PFSK-1 (cell line): ENCODE measurements around the gene PXYLP1.

Source experiments
- FOXP2 ChIP-seq: optimal IDR thresholded peaks from 2 replicates; pipeline ENCODE3; 2011; ENCODE audit warnings: borderline replicate concordance, control low read depth, inconsistent platforms; ENCODE audit not compliant: insufficient read depth; ENCODE audit errors: extremely low read length, extremely low read depth
- POLR2AphosphoS5 ChIP-seq: IDR thresholded peaks from 2 replicates; pipeline ENCODE4 v1.6.1; 2012; ENCODE audit warnings: low read depth, mild to moderate bottlenecking, control low read depth, low read length, moderate library complexity
- SIN3A ChIP-seq: IDR thresholded peaks from 2 replicates; pipeline ENCODE4 v1.6.1; 2012; ENCODE audit warnings: mild to moderate bottlenecking, low read length, moderate library complexity, borderline replicate concordance; ENCODE audit not compliant: insufficient read depth
- TAF1 ChIP-seq: IDR thresholded peaks from 2 replicates; pipeline ENCODE4 v1.6.1; 2012; ENCODE audit warnings: low read length, control low read depth, borderline replicate concordance; ENCODE audit not compliant: insufficient read depth
- TF ChIP-seq, protein P1 (sequence below), 2 experiments: IDR thresholded peaks; 2 replicates each; pipeline versions ENCODE4 v1.6.1 to v1.8.0; 2011 to 2012; ENCODE audit warnings: low read depth in 2 of 2, low read length in 2 of 2, control low read depth in 1 of 2, inconsistent platforms in 1 of 2, mild to moderate bottlenecking in 1 of 2, moderate library complexity in 1 of 2; ENCODE audit not compliant: insufficient read depth in 1 of 2

The PXYLP1 gene

DNA sequence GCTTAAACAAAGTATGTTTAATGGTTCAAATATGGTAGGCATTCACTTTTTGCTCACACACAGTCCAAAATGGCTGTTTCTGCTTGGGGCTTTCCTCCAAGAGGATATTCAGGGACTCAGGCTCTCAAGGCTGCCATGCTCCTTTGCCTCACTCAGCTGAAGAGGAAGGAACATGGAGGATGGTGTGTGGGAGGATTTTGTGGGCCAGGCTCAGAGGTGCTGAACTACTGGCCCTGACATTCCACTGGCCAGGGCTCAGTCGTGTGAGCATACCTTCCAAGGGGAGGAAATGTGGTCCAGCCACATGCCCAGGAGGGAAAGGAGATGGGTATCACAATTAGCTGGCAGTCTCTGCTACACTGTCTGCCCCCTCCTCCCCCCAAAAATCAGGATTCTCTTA is 8.7 kb downstream of the PXYLP1 start:
- TF ChIP-seq TAF1 (no peak), SIN3A (no peak), POLR2AphosphoS5 (no peak)
- TF ChIP-seq, protein P1, sequence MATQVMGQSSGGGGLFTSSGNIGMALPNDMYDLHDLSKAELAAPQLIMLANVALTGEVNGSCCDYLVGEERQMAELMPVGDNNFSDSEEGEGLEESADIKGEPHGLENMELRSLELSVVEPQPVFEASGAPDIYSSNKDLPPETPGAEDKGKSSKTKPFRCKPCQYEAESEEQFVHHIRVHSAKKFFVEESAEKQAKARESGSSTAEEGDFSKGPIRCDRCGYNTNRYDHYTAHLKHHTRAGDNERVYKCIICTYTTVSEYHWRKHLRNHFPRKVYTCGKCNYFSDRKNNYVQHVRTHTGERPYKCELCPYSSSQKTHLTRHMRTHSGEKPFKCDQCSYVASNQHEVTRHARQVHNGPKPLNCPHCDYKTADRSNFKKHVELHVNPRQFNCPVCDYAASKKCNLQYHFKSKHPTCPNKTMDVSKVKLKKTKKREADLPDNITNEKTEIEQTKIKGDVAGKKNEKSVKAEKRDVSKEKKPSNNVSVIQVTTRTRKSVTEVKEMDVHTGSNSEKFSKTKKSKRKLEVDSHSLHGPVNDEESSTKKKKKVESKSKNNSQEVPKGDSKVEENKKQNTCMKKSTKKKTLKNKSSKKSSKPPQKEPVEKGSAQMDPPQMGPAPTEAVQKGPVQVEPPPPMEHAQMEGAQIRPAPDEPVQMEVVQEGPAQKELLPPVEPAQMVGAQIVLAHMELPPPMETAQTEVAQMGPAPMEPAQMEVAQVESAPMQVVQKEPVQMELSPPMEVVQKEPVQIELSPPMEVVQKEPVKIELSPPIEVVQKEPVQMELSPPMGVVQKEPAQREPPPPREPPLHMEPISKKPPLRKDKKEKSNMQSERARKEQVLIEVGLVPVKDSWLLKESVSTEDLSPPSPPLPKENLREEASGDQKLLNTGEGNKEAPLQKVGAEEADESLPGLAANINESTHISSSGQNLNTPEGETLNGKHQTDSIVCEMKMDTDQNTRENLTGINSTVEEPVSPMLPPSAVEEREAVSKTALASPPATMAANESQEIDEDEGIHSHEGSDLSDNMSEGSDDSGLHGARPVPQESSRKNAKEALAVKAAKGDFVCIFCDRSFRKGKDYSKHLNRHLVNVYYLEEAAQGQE (IDR thresholded peaks at IDR 0.05; ENCODE audit: insufficient read depth in 1 of 2, low read depth in 2 of 2, low read length in 2 of 2) = 0 out of 4 replicates have a peak, but pooled peaks of 1 of the 2 experiments have one; percentile 6

DNA sequence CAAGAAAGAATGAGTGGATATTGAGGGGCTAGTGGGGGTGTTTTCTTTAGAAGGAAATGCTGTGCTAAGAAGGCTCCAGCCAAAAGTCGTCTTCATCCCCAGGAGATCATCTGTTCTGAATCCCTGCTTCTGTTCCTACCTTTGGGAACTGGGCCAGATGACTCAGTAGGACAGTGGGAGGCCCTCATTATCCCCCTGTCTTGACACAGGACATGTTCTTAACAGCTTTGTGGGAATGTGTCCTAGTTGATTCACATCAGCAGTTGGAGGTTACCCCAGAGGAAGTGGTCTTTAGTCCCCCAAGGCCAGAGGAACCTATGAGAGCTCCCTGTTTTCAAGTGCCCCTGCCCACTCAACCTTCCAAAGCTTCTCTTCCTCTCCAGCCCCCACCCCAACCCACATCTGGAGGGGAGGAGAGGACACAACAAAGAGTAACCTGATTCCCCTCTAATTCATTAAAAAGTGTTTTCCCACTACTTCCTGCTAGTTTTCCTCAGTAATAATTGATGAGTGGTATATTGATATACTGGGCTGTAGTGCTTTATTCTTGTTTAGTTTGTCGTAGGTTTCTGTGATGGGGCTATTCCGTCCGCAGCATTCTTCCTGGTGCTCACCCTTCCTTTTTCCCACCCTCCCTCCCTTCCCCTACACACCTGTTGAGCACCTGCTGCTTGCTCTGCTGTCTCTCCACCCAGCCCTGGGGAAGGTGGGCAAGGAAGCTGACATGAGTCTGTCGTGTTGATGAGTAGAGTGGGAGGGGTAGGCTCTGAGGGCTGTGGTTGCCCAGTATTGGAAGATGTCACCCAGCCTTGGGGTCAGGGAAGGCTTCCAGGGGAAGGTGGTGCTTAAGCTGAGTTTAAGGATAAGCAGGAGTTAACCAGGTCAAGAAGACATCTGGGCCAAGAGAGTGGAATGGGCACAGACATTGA is 9.3 kb downstream of the PXYLP1 start:
- no peak for TF ChIP-seq POLR2AphosphoS5
- TF ChIP-seq, protein P1 (IDR thresholded peaks at IDR 0.05; ENCODE audit: insufficient read depth in 1 of 2, low read depth in 2 of 2, low read length in 2 of 2) = no peak
- no peak for TF ChIP-seq TAF1
- TF ChIP-seq FOXP2 = no peak
- TF ChIP-seq SIN3A = no peak

DNA sequence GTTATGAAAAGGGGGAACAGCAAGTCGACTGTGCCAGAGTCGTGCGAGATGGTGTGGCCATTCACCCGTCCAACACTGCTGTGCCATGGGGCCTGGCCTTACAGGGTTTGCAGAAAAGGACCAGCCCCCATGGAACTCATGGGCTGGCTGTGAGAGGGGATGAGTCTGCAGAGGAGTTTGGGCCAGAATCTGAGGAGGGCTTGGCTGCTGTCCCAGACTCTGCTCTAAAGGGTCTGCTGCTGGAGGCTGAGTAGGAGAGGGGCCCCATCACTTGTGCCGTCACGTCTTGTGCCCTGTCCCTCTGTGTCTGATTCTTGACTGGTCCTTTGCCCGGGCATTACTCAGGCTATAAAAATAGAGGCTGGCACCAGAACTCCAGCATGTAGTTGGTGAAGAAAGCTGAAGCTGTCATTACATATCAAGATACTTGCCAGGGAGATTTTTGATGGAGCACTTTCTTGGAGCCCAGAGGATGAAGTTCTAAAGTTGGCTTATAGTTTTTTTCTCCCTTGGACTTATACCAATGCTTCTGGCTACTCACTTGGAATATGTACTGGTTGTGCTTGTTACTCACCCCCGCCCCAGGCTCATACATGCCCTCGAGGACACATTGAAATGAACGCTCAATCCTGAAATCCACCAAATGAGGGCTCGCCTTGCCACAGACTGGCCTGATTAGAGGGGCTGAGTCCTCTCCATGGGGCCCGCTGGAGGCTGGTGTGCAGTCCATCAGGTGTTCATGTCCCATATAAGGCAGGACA is 10.2 kb downstream of the PXYLP1 start:
- TF ChIP-seq FOXP2 = no peak
- no peak for TF ChIP-seq POLR2AphosphoS5
- TF ChIP-seq, protein P1 (IDR thresholded peaks at IDR 0.05; ENCODE audit: insufficient read depth in 1 of 2, low read depth in 2 of 2, low read length in 2 of 2) = no peak
- TF ChIP-seq TAF1 = no peak
- no peak for TF ChIP-seq SIN3A

DNA sequence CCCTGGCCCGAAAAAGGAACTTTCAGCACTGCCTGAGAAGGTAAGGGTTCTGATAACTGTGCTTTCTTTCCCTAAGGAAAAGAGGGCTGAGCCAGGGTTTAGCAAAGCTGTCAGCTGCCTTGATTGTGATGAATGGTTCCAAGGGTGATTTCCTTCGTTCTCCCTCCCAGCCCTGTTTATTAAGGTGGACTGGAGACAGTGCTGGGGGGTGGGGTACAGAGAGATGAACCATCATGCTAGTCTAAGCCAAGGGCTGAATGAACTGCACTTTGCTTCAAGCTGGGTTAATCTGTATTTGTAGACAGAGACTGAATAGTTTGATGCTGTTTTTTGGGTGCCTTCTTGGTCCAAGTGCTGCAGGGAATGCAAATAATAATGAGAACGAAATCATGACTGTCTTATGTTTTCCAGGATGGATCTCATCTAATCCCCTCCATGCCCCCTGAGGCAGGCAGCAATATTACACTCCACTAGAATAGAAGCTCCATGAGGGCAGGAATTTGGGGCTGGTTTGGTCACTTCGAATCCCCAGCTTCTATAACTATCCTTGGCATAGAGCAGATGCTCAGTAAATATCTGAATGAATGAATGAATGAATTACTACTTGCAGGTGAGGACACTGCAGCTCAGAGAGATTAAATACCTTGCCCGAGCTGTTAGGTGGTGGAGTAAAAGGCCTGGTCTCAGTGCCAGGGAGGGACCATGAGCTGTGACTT is 10.9 kb downstream of the PXYLP1 start:
- TF ChIP-seq POLR2AphosphoS5 = no peak
- TF ChIP-seq FOXP2 = no peak
- TF ChIP-seq TAF1 = no peak
- no peak for TF ChIP-seq SIN3A
- TF ChIP-seq, protein P1 (IDR thresholded peaks at IDR 0.05; ENCODE audit: insufficient read depth in 1 of 2, low read depth in 2 of 2, low read length in 2 of 2) = no peak
